BLaER1 treated with 17β-estradiol and CSF1 and Interleukin-3, amounts not matched to agents 10 nM and 100 nM (cell line): ENCODE data around the gene NOTCH3.

Experiments used
- H3K27ac ChIP-seq, 11 experiments: shearing (Covaris generic); formaldehyde crosslinking; 2 replicates each; pipeline ENCODE4 v1.8.1; 2022
- H3K27me3 ChIP-seq, 11 experiments: shearing (Covaris generic); formaldehyde crosslinking; 2 replicates each; pipeline ENCODE4 v1.8.1; 2022
- H3K36me3 ChIP-seq, 11 experiments: shearing (Covaris generic); formaldehyde crosslinking; 2 replicates each; pipeline ENCODE4 v1.8.1; 2022
- H3K4me1 ChIP-seq, 10 experiments: shearing (Covaris generic); formaldehyde crosslinking; 2 replicates each; pipeline ENCODE4 v1.8.1; 2022
- H3K4me2 ChIP-seq, 11 experiments: shearing (Covaris generic); formaldehyde crosslinking; 2 replicates each; pipeline ENCODE4 v1.8.1; 2022
- H3K4me3 ChIP-seq, 10 experiments: shearing (Covaris generic); formaldehyde crosslinking; 2 replicates each; pipeline ENCODE4 v1.8.1; 2022
- H3K9ac ChIP-seq, 11 experiments: shearing (Covaris generic); formaldehyde crosslinking; 2 replicates each; pipeline ENCODE4 v1.8.1; 2022
- H3K9me3 ChIP-seq, 11 experiments: shearing (Covaris generic); formaldehyde crosslinking; replicated peaks in 1 of 11; 2 replicates each; pipeline ENCODE4 v1.8.1; 2022
- H4K20me1 ChIP-seq, 11 experiments: shearing (Covaris generic); formaldehyde crosslinking; 2 replicates each; pipeline ENCODE4 v1.8.1; 2022
- Cebpa-rat ChIP-seq, 11 experiments: shearing (Covaris generic); IDR thresholded peaks; 2 replicates each; pipeline ENCODE4 v1.8.1; 2022

NOTCH3 gene

GRCh38 chr19:15181394-15181793, 19.4 kb downstream of the NOTCH3 start:
- Histone ChIP-seq H3K4me3 (no peak overlapping the region), H4K20me1 (peaks cover 0 to 62% (median 41%) of the 10 kb centered on the region in 11 experiments; a peak in 20 of 22 replicates), H3K27ac (no peak overlapping the region), H3K9me3 (no peaks in the 10 kb centered on the region), H3K36me3 (peaks cover 55 to 94% (median 85%) of the 10 kb centered on the region in 11 experiments), H3K9ac (no peak overlapping the region), H3K4me1 (peaks cover 0 to 19% (median 8%) of the 10 kb centered on the region in 10 experiments; a peak in 12 of 20 replicates), H3K27me3 (no peaks in the 10 kb centered on the region), H3K4me2 (no peak overlapping the region)
- no peak for TF ChIP-seq Cebpa-rat (IDR thresholded peaks at IDR 0.05)

DNA sequence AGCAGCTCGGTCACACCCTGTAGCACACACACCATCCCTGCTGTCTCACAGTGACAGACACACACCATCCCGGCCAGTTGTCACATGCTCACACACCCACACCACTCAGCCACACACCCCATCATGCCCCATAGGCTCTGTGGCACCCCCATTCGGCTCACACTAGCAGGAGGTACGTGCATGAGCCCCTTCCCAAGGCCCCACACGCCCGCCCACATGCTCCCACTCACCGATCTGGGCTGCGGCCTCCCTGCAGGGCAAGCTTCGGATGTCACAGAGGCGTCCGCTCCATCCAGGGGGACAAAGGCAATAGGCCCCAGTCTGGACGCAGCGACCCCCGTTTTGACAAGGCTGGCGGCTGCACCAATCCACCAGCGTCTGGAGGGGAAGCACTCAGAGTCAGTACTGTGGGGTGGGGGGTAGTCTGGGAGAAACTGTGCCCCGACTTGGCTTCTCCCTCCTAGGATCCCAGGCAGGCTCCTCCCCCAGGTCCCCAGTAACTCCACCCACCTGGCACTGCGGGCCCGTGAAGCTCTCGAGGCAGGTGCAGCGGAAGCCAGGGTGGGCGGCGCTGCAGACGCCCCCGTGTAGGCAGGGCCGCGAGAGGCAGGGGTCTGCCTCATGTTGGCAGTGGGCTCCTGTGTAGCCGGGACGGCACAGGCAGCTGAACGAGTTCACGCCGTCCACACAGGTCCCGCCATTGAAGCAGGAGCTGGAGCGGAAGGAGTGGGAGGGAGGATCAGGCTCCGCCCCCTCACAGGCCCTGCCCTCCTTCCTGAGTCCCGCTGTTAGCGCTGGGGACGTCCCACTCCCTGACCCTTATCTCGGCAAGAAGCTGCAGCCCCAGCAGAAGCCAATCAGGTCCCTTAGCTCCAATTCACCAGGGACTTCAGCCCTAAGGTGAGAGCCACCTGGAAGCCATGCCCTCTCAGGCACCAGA, 20.1 kb downstream of the NOTCH3 start:
- Histone ChIP-seq H3K9ac (no peak overlapping the region), H3K36me3 (peaks cover 51 to 94% (median 85%) of the 10 kb centered on the region in 11 experiments), H3K9me3 (no peaks in the 10 kb centered on the region), H3K27ac (no peak overlapping the region), H4K20me1 (peaks cover 0 to 62% (median 41%) of the 10 kb centered on the region in 11 experiments; a peak in 20 of 22 replicates), H3K27me3 (no peaks in the 10 kb centered on the region), H3K4me3 (no peak overlapping the region), H3K4me2 (no peak overlapping the region), H3K4me1 (peaks cover 0 to 15% (median 8%) of the 10 kb centered on the region in 10 experiments; a peak in 12 of 20 replicates)
- TF ChIP-seq Cebpa-rat (IDR thresholded peaks at IDR 0.05): no peak

- Histone ChIP-seq H4K20me1 (peaks cover 0 to 52% (median 41%) of the 10 kb centered on the region in 11 experiments; a peak in 20 of 22 replicates), H3K27me3 (no peaks in the 10 kb centered on the region), H3K4me1 (peaks cover 0 to 12% (median 7%) of the 10 kb centered on the region in 10 experiments; a peak in 11 of 20 replicates), H3K9ac (no peak overlapping the region), H3K36me3 (peaks cover 41 to 91% (median 84%) of the 10 kb centered on the region in 11 experiments), H3K4me3 (no peak overlapping the region), H3K27ac (no peak overlapping the region), H3K9me3 (no peaks in the 10 kb centered on the region), H3K4me2 (0 out of 22 replicates have a peak overlapping the region, but pooled peaks of 1 of the 11 experiments have one; percentile 97)
- TF ChIP-seq Cebpa-rat (IDR thresholded peaks at IDR 0.05): no peak
Observed at GRCh38 chr19:15178629-15179308, 22.0 kb downstream of the NOTCH3 start.

DNA sequence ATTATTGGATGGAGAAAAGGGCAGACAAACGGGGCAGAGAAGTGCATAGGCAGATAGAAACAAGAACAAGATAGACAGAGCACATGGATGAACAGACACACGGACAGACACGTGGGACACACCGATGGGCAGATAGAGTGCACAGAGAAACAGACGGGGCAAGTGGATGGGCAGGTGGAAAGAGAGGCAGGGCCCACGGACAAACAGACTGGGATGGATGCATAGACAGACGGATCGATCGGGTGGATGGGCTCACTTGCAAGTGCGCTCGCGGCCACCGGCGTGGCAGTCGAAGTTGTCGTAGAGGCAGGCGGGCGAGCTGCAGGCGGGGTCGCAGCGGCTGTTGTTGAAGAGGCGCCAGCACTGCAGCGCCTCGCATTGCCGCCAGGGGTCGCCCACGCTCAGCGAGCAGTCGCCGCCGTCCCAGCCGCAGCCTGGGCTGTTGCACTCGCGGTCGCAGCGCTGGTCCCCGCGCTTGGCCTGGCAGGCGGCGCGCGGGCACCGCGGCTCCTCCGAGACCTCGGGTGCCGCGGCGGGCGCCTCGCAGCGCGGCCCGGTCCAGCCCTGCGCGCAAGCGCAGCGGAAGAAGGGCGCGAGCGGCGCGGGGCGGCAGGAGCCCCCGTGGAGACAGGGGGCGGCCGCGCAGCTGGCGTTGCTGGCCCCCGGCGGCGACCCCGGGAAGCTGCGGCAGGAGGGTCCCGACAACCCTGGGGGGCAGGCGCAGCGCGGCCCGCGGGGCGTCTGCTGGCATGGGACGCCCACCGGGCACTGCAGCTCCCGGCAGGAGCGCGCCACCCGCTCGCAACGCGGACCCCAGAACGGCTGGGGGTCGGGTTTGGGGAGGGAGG, 23.3 kb downstream of the NOTCH3 start:
- Histone ChIP-seq H3K4me3 (peak overlapping the region; percentile 26 to 69 (median 54); a peak in 19 of 20 replicates), H3K4me1 (peaks cover 2 to 12% (median 9%) of the 10 kb centered on the region in 10 experiments; a peak in 17 of 20 replicates), H3K9ac (peak overlapping the region; percentile 54 to 74 (median 64); a peak in 21 of 22 replicates), H3K27ac (peak overlapping the region in 2 of 11 experiments; percentile 35 to 42; a peak in 3 of 22 replicates), H3K27me3 (no peaks in the 10 kb centered on the region), H4K20me1 (peaks cover 0 to 52% (median 41%) of the 10 kb centered on the region in 11 experiments; a peak in 20 of 22 replicates), H3K4me2 (peak overlapping the region; percentile 74 to 97 (median 91)), H3K9me3 (no peaks in the 10 kb centered on the region), H3K36me3 (peaks cover 41 to 89% (median 77%) of the 10 kb centered on the region in 11 experiments)
- no peak for TF ChIP-seq Cebpa-rat (IDR thresholded peaks at IDR 0.05)

GRCh38 chr19:15175609-15176008, 25.2 kb downstream of the NOTCH3 start:
- H3K9me3 ChIP-seq: no peaks in the 10 kb centered on the region
- peaks cover 6 to 17% (median 10%) of the 10 kb centered on the region in 10 experiments; a peak in 17 of 20 replicates for H3K4me1 ChIP-seq
- no peaks in the 10 kb centered on the region for H3K27me3 ChIP-seq
- TF ChIP-seq Cebpa-rat (IDR thresholded peaks at IDR 0.05): no peak
- H3K27ac ChIP-seq: no peak overlapping the region
- peaks cover 0 to 41% (median 35%) of the 10 kb centered on the region in 11 experiments; a peak in 20 of 22 replicates for H4K20me1 ChIP-seq
- no peak overlapping the region for H3K4me2 ChIP-seq
- H3K9ac ChIP-seq: no peak overlapping the region
- H3K4me3 ChIP-seq: no peak overlapping the region
- peaks cover 34 to 89% (median 77%) of the 10 kb centered on the region in 11 experiments for H3K36me3 ChIP-seq

DNA sequence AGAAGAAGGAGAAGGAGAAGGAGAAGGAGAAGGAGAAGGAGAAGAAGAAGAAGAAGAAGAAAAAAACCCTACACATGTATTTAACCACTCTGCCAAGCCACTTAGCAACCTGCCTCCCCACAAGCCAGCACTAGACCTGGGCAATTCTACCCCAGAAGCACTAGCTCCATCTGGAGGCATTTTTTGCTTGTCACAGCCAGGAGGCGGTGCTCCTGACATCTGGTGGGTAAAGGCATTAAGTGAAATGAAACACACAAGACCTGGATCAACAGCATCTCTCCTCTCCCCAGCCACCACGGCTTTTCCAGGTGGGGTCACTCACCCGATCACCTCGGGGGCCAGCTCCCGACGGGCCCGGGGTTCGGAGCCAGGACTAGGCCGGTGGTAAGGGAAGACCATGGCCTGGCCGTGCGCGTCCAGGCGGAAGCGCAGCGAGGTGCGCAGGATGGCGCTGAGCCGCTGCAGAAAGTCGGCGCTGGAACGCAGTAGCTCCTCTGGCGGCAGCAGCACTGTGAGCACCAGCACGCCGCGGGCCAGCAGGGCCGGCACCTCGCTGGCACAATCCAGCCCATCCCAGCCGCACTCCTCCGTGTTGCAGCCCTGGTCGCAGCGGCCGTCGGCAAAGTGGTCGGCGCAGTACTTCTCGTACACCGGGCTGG, 26.9 kb downstream of the NOTCH3 start:
- H3K9ac ChIP-seq: no peak overlapping the region
- H3K36me3 ChIP-seq: peaks cover 34 to 89% (median 75%) of the 10 kb centered on the region in 11 experiments
- H4K20me1 ChIP-seq: peaks cover 0 to 23% (median 17%) of the 10 kb centered on the region in 11 experiments; a peak in 20 of 22 replicates

DNA sequence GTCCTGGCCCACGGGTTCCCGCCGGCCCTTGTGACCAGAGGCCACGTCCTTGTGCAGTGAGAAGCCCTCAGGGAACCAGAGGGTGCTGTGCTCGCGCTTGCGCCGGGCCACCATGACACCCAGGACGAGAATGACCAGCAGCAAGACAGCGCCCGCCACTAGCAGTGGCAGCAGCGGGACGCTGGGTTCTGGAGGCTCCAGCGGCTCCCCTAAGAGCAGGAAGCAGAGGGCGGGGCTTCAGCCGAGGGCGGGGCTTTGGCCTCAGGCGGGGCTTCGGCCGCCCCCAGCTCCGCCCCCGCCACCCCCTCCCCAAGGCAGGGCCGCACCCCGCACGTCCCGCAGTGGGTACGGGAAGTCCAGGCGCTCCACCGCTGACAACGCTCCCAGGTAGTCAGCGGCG, 30.4 kb downstream of the NOTCH3 start:
- TF ChIP-seq Cebpa-rat (IDR thresholded peaks at IDR 0.05): no peak
- H3K9ac ChIP-seq: no peak overlapping the region
- no peak overlapping the region for H3K4me3 ChIP-seq
- H3K9me3 ChIP-seq: peaks cover 22 to 39% (median 34%) of the 10 kb centered on the region in 11 experiments
- peaks cover 0 to 10% (median 4%) of the 10 kb centered on the region in 10 experiments; a peak in 9 of 20 replicates for H3K4me1 ChIP-seq
- no peak overlapping the region for H3K27ac ChIP-seq
- no peaks in the 10 kb centered on the region for H3K27me3 ChIP-seq
- peaks cover 63 to 97% (median 90%) of the 10 kb centered on the region in 11 experiments for H3K36me3 ChIP-seq
- peaks cover 0 to 9% (median 0%) of the 10 kb centered on the region in 11 experiments; a peak in 5 of 22 replicates for H4K20me1 ChIP-seq
- H3K4me2 ChIP-seq: no peak overlapping the region

More for the DNA sequence above, 26.9 kb downstream of the NOTCH3 start:
- no peak overlapping the region for H3K27ac ChIP-seq
- H3K4me3 ChIP-seq: no peak overlapping the region
- peaks cover 0 to 6% (median 0%) of the 10 kb centered on the region in 11 experiments; a peak in 1 of 22 replicates for H3K9me3 ChIP-seq
- no peaks in the 10 kb centered on the region for H3K27me3 ChIP-seq
- no peak for TF ChIP-seq Cebpa-rat (IDR thresholded peaks at IDR 0.05)
- H3K4me1 ChIP-seq: peaks cover 6 to 17% (median 10%) of the 10 kb centered on the region in 10 experiments; a peak in 17 of 20 replicates
- H3K4me2 ChIP-seq: no peak overlapping the region
